ENCODE data around the gene ST7. TPM values are rescaled to one million over a fixed set of nuclear protein-coding genes. Genes with fewer than 3 reads are reported as not detected.

Gene ST7
- total and polyA plus RNA-seq, 2 of the 13 experiments (the other 11 are each of a cell fraction or from before 2014, with no cell fraction given): 17.3 to 23.5 TPM

- ATAC-seq (no peak), FAIRE-seq (no peak), DNase-seq (ENCODE audit: low spot score) (no peak)
- in situ Hi-C loops (cut with HindIII; ENCODE audit: extremely low pct_ligation_motif_present, low pct_unique_long_range_greater_than_20kb): no loop called here
- POLR2A ChIA-PET: no interaction called here
- CTCF ChIA-PET (ENCODE audit: low intra/inter-chr PET ratio, low total read pairs): no interaction called here
- no peaks in the 10 kb centered on the region for H3K36me3 ChIP-seq (replicated peaks in 1 of 2; ENCODE audit: control insufficient read depth in 1 of 2, insufficient read depth in 2 of 2, low read length in 2 of 2)
- intact Hi-C loops (cut with micrococcal nuclease; ENCODE audit: unreplicated experiment): loop anchor here (10.0 kb wide), 1 partner anchor 519 kb away; no protein-coding TSS in a partner anchor
- H3K79me2 ChIP-seq (ENCODE audit: insufficient read depth, low read length): no peaks in the 10 kb centered on the region
- no peaks in the 10 kb centered on the region for H3K9me3 ChIP-seq (ENCODE audit: low read length)
- H4K20me1 ChIP-seq (ENCODE audit: insufficient read depth, low read length): no peaks in the 10 kb centered on the region
- no peak overlapping the region for H3K4me3 ChIP-seq (replicated peaks in 1 of 3; ENCODE audit: insufficient read depth in 1 of 3, low read depth in 2 of 3, low read length in 3 of 3)
- WGBS (ENCODE audit: low lambda C conversion rate): 92% methylated on average over 1 of the region's 1 CpG
- H3K4me1 ChIP-seq (ENCODE audit: insufficient read depth, low read length): no peaks in the 10 kb centered on the region
- no peak overlapping the region for H3K9ac ChIP-seq (ENCODE audit: insufficient read depth, low read depth, low read length)
- no peak overlapping the region for H3K27ac ChIP-seq (ENCODE audit: extremely low read length, insufficient read depth, low read length)
- TF ChIP-seq PHF20 (CRISPR knock-in tag; IDR thresholded peaks at IDR 0.05): no peak
- TF ChIP-seq RBFOX2 (IDR thresholded peaks at IDR 0.05; ENCODE audit: low read depth, low read length): no peak
- no peak overlapping the region for H2AFZ ChIP-seq (ENCODE audit: low read length)
- no TSS peak for BruUV-seq (replicated peaks)
- H3K27me3 ChIP-seq (ENCODE audit: control insufficient read depth in 1 of 2, insufficient read depth in 2 of 2, low read length in 2 of 2): no peaks in the 10 kb centered on the region
- no peak overlapping the region for H3K4me2 ChIP-seq (ENCODE audit: low read depth, low read length)
These were observed 161.0 kb downstream of the ST7 start for GRCh38 chr7:117114272-117114671.

- no peaks in the 10 kb centered on the region for H3K79me2 ChIP-seq (ENCODE audit: insufficient read depth, low read length)
- no peaks in the 10 kb centered on the region for H4K20me1 ChIP-seq (ENCODE audit: insufficient read depth, low read length)
- H3K27me3 ChIP-seq (ENCODE audit: control insufficient read depth in 1 of 2, insufficient read depth in 2 of 2, low read length in 2 of 2): no peaks in the 10 kb centered on the region
- no peak for ATAC-seq
- H3K4me2 ChIP-seq (ENCODE audit: low read depth, low read length): no peak overlapping the region
- no peak for DNase-seq (ENCODE audit: low spot score)
- intact Hi-C loops (cut with micrococcal nuclease; ENCODE audit: unreplicated experiment) (loop anchor here (10.0 kb wide), 1 partner anchor 521 kb away; no protein-coding TSS in a partner anchor), in situ Hi-C loops (cut with HindIII; ENCODE audit: extremely low pct_ligation_motif_present, low pct_unique_long_range_greater_than_20kb) (loop anchor here (5.0 kb wide), 2 partner anchors 129 to 184 kb away; no protein-coding TSS in a partner anchor)
- no peak overlapping the region for H3K27ac ChIP-seq (ENCODE audit: extremely low read length, insufficient read depth, low read length)
- H3K36me3 ChIP-seq (replicated peaks in 1 of 2; ENCODE audit: control insufficient read depth in 1 of 2, insufficient read depth in 2 of 2, low read length in 2 of 2): peaks cover 0 to 8% of the 10 kb centered on the region in 2 experiments; a peak in 1 of 5 replicates
- ChIA-PET CTCF (ENCODE audit: low intra/inter-chr PET ratio, low total read pairs) (no interaction called here), POLR2A (no interaction called here)
- H3K4me3 ChIP-seq (replicated peaks in 1 of 3; ENCODE audit: insufficient read depth in 1 of 3, low read depth in 2 of 3, low read length in 3 of 3): no peak overlapping the region
- BruUV-seq (replicated peaks): no TSS peak
- H2AFZ ChIP-seq (ENCODE audit: low read length): no peak overlapping the region
- no peaks in the 10 kb centered on the region for H3K9me3 ChIP-seq (ENCODE audit: low read length)
- no peak for FAIRE-seq
- WGBS (ENCODE audit: low lambda C conversion rate): 95% methylated on average over 2 of the region's 2 CpGs
- no peak overlapping the region for H3K9ac ChIP-seq (ENCODE audit: insufficient read depth, low read depth, low read length)
- H3K4me1 ChIP-seq (ENCODE audit: insufficient read depth, low read length): no peaks in the 10 kb centered on the region
- no peak for TF ChIP-seq FOXC1 (CRISPR knock-in tag; IDR thresholded peaks at IDR 0.05; ENCODE audit: borderline replicate concordance)
- TF ChIP-seq USF2 (IDR thresholded peaks at IDR 0.05; ENCODE audit: low read depth, low read length): no peak
- TF ChIP-seq USF2 (CRISPR knock-in tag; IDR thresholded peaks at IDR 0.05; ENCODE audit: borderline replicate concordance): no peak
- TF ChIP-seq ZNF101 (CRISPR knock-in tag; IDR thresholded peaks at IDR 0.05; ENCODE audit: borderline replicate concordance, low read depth): no peak
- no peak for TF ChIP-seq ZBTB14 (CRISPR knock-in tag; IDR thresholded peaks at IDR 0.05)
- no peak for TF ChIP-seq HIVEP1 (CRISPR knock-in tag; IDR thresholded peaks at IDR 0.05)
- TF ChIP-seq SPEN (CRISPR knock-in tag; IDR thresholded peaks at IDR 0.05; ENCODE audit: low read depth): no peak
- TF ChIP-seq HCFC1 (IDR thresholded peaks at IDR 0.05; ENCODE audit: low read depth, low read length): no peak
- no peak for TF ChIP-seq PAXIP1 (CRISPR knock-in tag; conservative IDR thresholded peaks at IDR 0.05)
- no peak for TF ChIP-seq ZNF550 (CRISPR knock-in tag; IDR thresholded peaks at IDR 0.05; ENCODE audit: borderline replicate concordance)
These were observed 162.9 kb downstream of the ST7 start for GRCh38 chr7:117116211-117116610.
